GM12875 (cell line): ENCODE measurements around the gene PPM1N.
A peak's percentile ranks its signal among the peaks of the same experiment; 100 is the strongest.

Experiments
- H3K4me3 ChIP-seq: one replicate; pipeline ENCODE4 v1.5.1; 2011; ENCODE audit warnings: low read depth, low read length, control low read depth
- CTCF ChIP-seq: IDR thresholded peaks from 2 replicates; pipeline ENCODE4 v1.5.1; 2011; ENCODE audit warnings: low read depth, mild to moderate bottlenecking, control low read depth, inconsistent platforms, low read length, moderate library complexity, borderline replicate concordance; ENCODE audit not compliant: insufficient read depth

PPM1N gene

GRCh38 chr19:45494261-45494916 is 3.9 kb upstream of the PPM1N start:
- H3K4me3 ChIP-seq = no peak overlapping the region
- TF ChIP-seq CTCF = no peak

GRCh38 chr19:45495178-45495577 is 3.1 kb upstream of the PPM1N start:
- TF ChIP-seq CTCF = no peak
- H3K4me3 ChIP-seq = no peak overlapping the region

- H3K4me3 ChIP-seq = peak overlapping the region; percentile 53
- no peak for TF ChIP-seq CTCF
Measured at GRCh38 chr19:45496349-45496953, 1.8 kb upstream of the PPM1N start.

- no peak overlapping the region for H3K4me3 ChIP-seq
- no peak for TF ChIP-seq CTCF
Measured at GRCh38 chr19:45497791-45498190, 452 bp upstream of the PPM1N start.

GRCh38 chr19:45499196-45500180 is 1.2 kb downstream of the PPM1N start:
- H3K4me3 ChIP-seq = peak overlapping the region; percentile 31

More at GRCh38 chr19:45499196-45500180, 1.2 kb downstream of the PPM1N start:
- TF ChIP-seq CTCF = no peak
